Liver (tissue), 9 donors: ENCODE data around the gene TRIM56. TPM values are rescaled to one million over a fixed set of nuclear protein-coding genes. Genes with fewer than 3 reads are reported as not detected.

Source experiments
- DNase-seq: peaks from one replicate; pipeline ENCODE4 v3.0.0-alpha.2; 2017; ENCODE audit warnings: low spot score
- H3K27ac ChIP-seq, 2 donors: one replicate each; pipeline ENCODE4 v1.7.0; 2013; ENCODE audit warnings: inconsistent platforms in 2 of 2, low read length in 2 of 2, control low read depth in 1 of 2, low read depth in 1 of 2, mild to moderate bottlenecking in 1 of 2
- H3K27me3 ChIP-seq, 4 donors: one replicate each; pipeline versions ENCODE4 v1.6.1 to v1.7.0; 2013; ENCODE audit warnings: low read length in 3 of 4, inconsistent platforms in 1 of 4, mild to moderate bottlenecking in 1 of 4, moderate library complexity in 1 of 4; ENCODE audit not compliant: control insufficient read depth in 4 of 4, insufficient read depth in 4 of 4
- H3K36me3 ChIP-seq, 4 donors: one replicate each; pipeline versions ENCODE4 v1.6.1 to v1.7.0; 2013; ENCODE audit warnings: low read length in 3 of 4, mild to moderate bottlenecking in 3 of 4, low read depth in 1 of 4, moderate library complexity in 1 of 4; ENCODE audit not compliant: control insufficient read depth in 4 of 4, insufficient read depth in 3 of 4
- H3K4me1 ChIP-seq, 4 donors: one replicate each; pipeline versions ENCODE4 v1.6.1 to v1.7.0; 2013; ENCODE audit warnings: low read length in 3 of 4, mild to moderate bottlenecking in 3 of 4, moderate library complexity in 1 of 4; ENCODE audit not compliant: control insufficient read depth in 4 of 4, insufficient read depth in 4 of 4
- H3K4me3 ChIP-seq, 3 donors: one replicate each; pipeline versions ENCODE4 v1.6.1 to v1.7.0; 2013; ENCODE audit warnings: low read length in 3 of 3, control low read depth in 1 of 3, low read depth in 1 of 3, mild to moderate bottlenecking in 1 of 3
- H3K9ac ChIP-seq, 2 donors: one replicate each; pipeline ENCODE4 v1.7.0; 2013; ENCODE audit warnings: low read length in 2 of 2, mild to moderate bottlenecking in 2 of 2, moderate library complexity in 2 of 2, control low read depth in 1 of 2, low read depth in 1 of 2
- H3K9me3 ChIP-seq, 4 donors: one replicate each; pipeline versions ENCODE4 v1.6.1 to v1.7.0; 2013; ENCODE audit warnings: low read length in 3 of 4; ENCODE audit not compliant: control insufficient read depth in 4 of 4
- ATF3 ChIP-seq: IDR thresholded peaks from 2 replicates; pipeline ENCODE4 v1.6.1; 2016; ENCODE audit warnings: antibody characterized with exemption
- CTCF ChIP-seq: fragments of 150-350 bp; IDR thresholded peaks from 2 replicates; pipeline ENCODE4 v1.5.1; 2017; ENCODE audit warnings: improper control_type of control experiment, low read depth, low read length; ENCODE audit not compliant: missing input control
- EGR1 ChIP-seq, 2 donors: IDR thresholded peaks; 2 replicates each; pipeline ENCODE4 v1.6.1; 2016 to 2018; ENCODE audit warnings: antibody characterized with exemption in 2 of 2, low read depth in 2 of 2
- FOXA1 ChIP-seq: IDR thresholded peaks from 2 replicates; pipeline ENCODE4 v1.6.1; 2016; ENCODE audit warnings: antibody characterized with exemption
- FOXA2 ChIP-seq: IDR thresholded peaks from 2 replicates; pipeline ENCODE4 v1.6.1; 2016; ENCODE audit warnings: antibody characterized with exemption
- GABPA ChIP-seq, 2 donors: IDR thresholded peaks in 1 of 2; conservative IDR thresholded peaks in 1 of 2; 2 replicates each; pipeline ENCODE4 v1.6.1; 2016; ENCODE audit warnings: antibody characterized with exemption in 2 of 2, mild to moderate bottlenecking in 1 of 2, moderate library complexity in 1 of 2
- HNF4A ChIP-seq, 2 donors: conservative IDR thresholded peaks; 2 replicates each; pipeline ENCODE4 v1.6.1; 2016; ENCODE audit warnings: antibody characterized with exemption in 2 of 2, mild to moderate bottlenecking in 2 of 2
- HNF4G ChIP-seq: IDR thresholded peaks from 2 replicates; pipeline ENCODE4 v1.6.1; 2016; ENCODE audit warnings: antibody characterized with exemption
- JUND ChIP-seq, 2 donors: IDR thresholded peaks; 2 replicates each; pipeline ENCODE4 v1.6.1; 2016; ENCODE audit warnings: antibody characterized with exemption in 2 of 2
- MAX ChIP-seq: IDR thresholded peaks from 2 replicates; pipeline ENCODE4 v1.6.1; 2016; ENCODE audit warnings: antibody characterized with exemption
- NR2F2 ChIP-seq: IDR thresholded peaks from 2 replicates; pipeline ENCODE4 v1.6.1; 2016; ENCODE audit warnings: antibody characterized with exemption
- RAD21 ChIP-seq, 2 donors: IDR thresholded peaks; 2 replicates each; pipeline ENCODE4 v1.6.1; 2016; ENCODE audit warnings: antibody characterized with exemption in 2 of 2, mild to moderate bottlenecking in 2 of 2
- REST ChIP-seq: IDR thresholded peaks from 2 replicates; pipeline ENCODE4 v1.6.1; 2016; ENCODE audit warnings: antibody characterized with exemption, mild to moderate bottlenecking
- RXRA ChIP-seq, 2 donors: IDR thresholded peaks; 2 replicates each; pipeline ENCODE4 v1.6.1; 2017 to 2018; ENCODE audit warnings: antibody characterized with exemption in 2 of 2, mild to moderate bottlenecking in 1 of 2
- SP1 ChIP-seq: IDR thresholded peaks from 2 replicates; pipeline ENCODE4 v1.6.1; 2018; ENCODE audit warnings: antibody characterized with exemption, mild to moderate bottlenecking
- TAF1 ChIP-seq: conservative IDR thresholded peaks from 2 replicates; pipeline ENCODE4 v1.6.1; 2016; ENCODE audit warnings: antibody characterized with exemption, mild to moderate bottlenecking
- YY1 ChIP-seq: IDR thresholded peaks from 2 replicates; pipeline ENCODE4 v1.6.1; 2016; ENCODE audit warnings: antibody characterized with exemption, mild to moderate bottlenecking
- ZBTB33 ChIP-seq: IDR thresholded peaks from 2 replicates; pipeline ENCODE4 v1.6.1; 2016; ENCODE audit warnings: antibody characterized with exemption
- WGBS: extraction: QIAGEN DNeasy Blood & Tissue Kit; methylation state at CpG from one replicate; pipeline ENCODE4 v1.1.7; 2013; 5-methylcytosine and 5-hydroxymethylcytosine counted together
- polyA plus RNA-seq, 2 donors: library from polyadenylated mRNA; stranded (reverse) in 1 of 2; unstranded in 1 of 2; fragments of 200-250 nt in 1 of 2; fragments of >200 nt in 1 of 2; fragmentation: Nextera tagmentation in 1 of 2; extraction: Ambion mirVana in 1 of 2; gene quantifications; one replicate each; pipeline versions ENCODE4 v1.2.1 to v1.2.3, GENCODE V29; 2013 to 2015
- total RNA-seq, 2 donors: library from RNA; depleted of rRNA; stranded (reverse); fragments of >200 nt; gene quantifications; one replicate each; pipeline ENCODE4 v1.2.3, GENCODE V29; 2014
- donor health status: healthy.
- donor health status: healthy.
- donor health status: healthy.
- donor health status: healthy.
- donor health status: healthy.

Gene TRIM56
- total and polyA plus RNA-seq, 4 donors = 4.8 to 15.6 (median 7.6) TPM

- 64% methylated on average over 15 of the region's 15 CpGs for WGBS
- Histone ChIP-seq H3K9ac (no peak overlapping the region), H3K27ac (no peak overlapping the region), H3K27me3 (no peaks in the 10 kb centered on the region), H3K9me3 (no peaks in the 10 kb centered on the region), H3K4me3 (no peak overlapping the region), H3K4me1 (no peaks in the 10 kb centered on the region), H3K36me3 (no peaks in the 10 kb centered on the region)
- DNase-seq = no peak
- TF ChIP-seq EGR1 (IDR thresholded peaks at IDR 0.05; ENCODE audit: low read depth in 2 of 2) (no peak), GABPA (IDR thresholded peaks at IDR 0.05 in 1 of 2, conservative IDR thresholded peaks at IDR 0.05 in 1 of 2) (no peak), YY1 (no peak)
These were observed 19.0 kb upstream of the TRIM56 start for GRCh38 chr7:101066141-101066832.

GRCh38 chr7:101066833-101067177 lies 18.5 kb upstream of the TRIM56 start:
- no peaks in the 10 kb centered on the region for H3K4me1 ChIP-seq
- H3K9me3 ChIP-seq = no peaks in the 10 kb centered on the region
- H3K9ac ChIP-seq = no peak overlapping the region
- 77% methylated on average over 7 of the region's 7 CpGs for WGBS
- H3K4me3 ChIP-seq = no peak overlapping the region
- DNase-seq = no peak
- no peaks in the 10 kb centered on the region for H3K27me3 ChIP-seq
- no peaks in the 10 kb centered on the region for H3K36me3 ChIP-seq
- TF ChIP-seq HNF4G (no peak), YY1 (no peak), EGR1 (IDR thresholded peaks at IDR 0.05; ENCODE audit: low read depth in 2 of 2) (no peak), RXRA (IDR thresholded peaks at IDR 0.05) (no peak), TAF1 (no peak), REST (no peak), JUND (IDR thresholded peaks at IDR 0.05) (no peak), FOXA1 (no peak), SP1 (no peak), ATF3 (no peak), RAD21 (IDR thresholded peaks at IDR 0.05) (no peak), ZBTB33 (no peak), GABPA (IDR thresholded peaks at IDR 0.05 in 1 of 2, conservative IDR thresholded peaks at IDR 0.05 in 1 of 2) (no peak), MAX (no peak), HNF4A (conservative IDR thresholded peaks at IDR 0.05) (no peak), NR2F2 (no peak), FOXA2 (no peak), CTCF (no peak)
- H3K27ac ChIP-seq = no peak overlapping the region
